ENCODE data around the gene OPN1MW3. TPM values are rescaled to one million over a fixed set of nuclear protein-coding genes. Genes with fewer than 3 reads are reported as not detected.
"Not testable (repeated sequence)": the region's sequence is repeated elsewhere in the genome, so short reads cannot be mapped to it uniquely, and the experiment has no call there.

OPN1MW3 gene
- total and polyA plus RNA-seq, 9 donors, result not detected

GRCh38 chrX:154239982-154240503 lies 17.3 kb upstream of the OPN1MW3 start:
- H3K4me1 ChIP-seq (ENCODE audit: control insufficient read depth, insufficient read depth, low read length); H3K9me3 ChIP-seq (replicated peaks; ENCODE audit: control insufficient read depth, low read depth, low read length); H3K36me3 ChIP-seq (ENCODE audit: control insufficient read depth, insufficient read depth, low read length); H3K4me3 ChIP-seq (ENCODE audit: low read length); H3K27me3 ChIP-seq (ENCODE audit: control insufficient read depth, insufficient read depth, low read length); H3K27ac ChIP-seq (ENCODE audit: low read length): not testable (repeated sequence)
- peak; percentile 0 for DNase-seq
- 79% methylated on average over 4 of the region's 8 CpGs for WGBS (ENCODE audit: insufficient coverage)

GRCh38 chrX:154247377-154248045 lies 9.9 kb upstream of the OPN1MW3 start:
- not testable (repeated sequence) for H3K27ac ChIP-seq (ENCODE audit: low read length); H3K4me3 ChIP-seq (ENCODE audit: low read length)
- no CpG with 5 or more reads among the region's 17 CpGs for WGBS (ENCODE audit: insufficient coverage)

GRCh38 chrX:154248076-154248475 lies 9.3 kb upstream of the OPN1MW3 start:
- not testable (repeated sequence) for H3K4me3 ChIP-seq (ENCODE audit: low read length); H3K36me3 ChIP-seq (ENCODE audit: control insufficient read depth, insufficient read depth, low read length); H3K4me1 ChIP-seq (ENCODE audit: control insufficient read depth, insufficient read depth, low read length); H3K9me3 ChIP-seq (replicated peaks; ENCODE audit: control insufficient read depth, low read depth, low read length); H3K27me3 ChIP-seq (ENCODE audit: control insufficient read depth, insufficient read depth, low read length); H3K27ac ChIP-seq (ENCODE audit: low read length); DNase-seq
- no CpG with 5 or more reads among the region's 10 CpGs for WGBS (ENCODE audit: insufficient coverage)

More at GRCh38 chrX:154247377-154248045, 9.9 kb upstream of the OPN1MW3 start:
- DNase-seq; H3K9me3 ChIP-seq (replicated peaks; ENCODE audit: control insufficient read depth, low read depth, low read length); H3K4me1 ChIP-seq (ENCODE audit: control insufficient read depth, insufficient read depth, low read length); H3K27me3 ChIP-seq (ENCODE audit: control insufficient read depth, insufficient read depth, low read length); H3K36me3 ChIP-seq (ENCODE audit: control insufficient read depth, insufficient read depth, low read length): not testable (repeated sequence)

- DNase-seq; H3K27me3 ChIP-seq (ENCODE audit: control insufficient read depth, insufficient read depth, low read length); H3K9me3 ChIP-seq (replicated peaks; ENCODE audit: control insufficient read depth, low read depth, low read length); H3K36me3 ChIP-seq (ENCODE audit: control insufficient read depth, insufficient read depth, low read length); H3K4me3 ChIP-seq (ENCODE audit: low read length); H3K27ac ChIP-seq (ENCODE audit: low read length); H3K4me1 ChIP-seq (ENCODE audit: control insufficient read depth, insufficient read depth, low read length): not testable (repeated sequence)
- WGBS (ENCODE audit: insufficient coverage), result no CpG with 5 or more reads among the region's 10 CpGs
Observed at GRCh38 chrX:154258711-154259110, 1.3 kb downstream of the OPN1MW3 start.

DNA sequence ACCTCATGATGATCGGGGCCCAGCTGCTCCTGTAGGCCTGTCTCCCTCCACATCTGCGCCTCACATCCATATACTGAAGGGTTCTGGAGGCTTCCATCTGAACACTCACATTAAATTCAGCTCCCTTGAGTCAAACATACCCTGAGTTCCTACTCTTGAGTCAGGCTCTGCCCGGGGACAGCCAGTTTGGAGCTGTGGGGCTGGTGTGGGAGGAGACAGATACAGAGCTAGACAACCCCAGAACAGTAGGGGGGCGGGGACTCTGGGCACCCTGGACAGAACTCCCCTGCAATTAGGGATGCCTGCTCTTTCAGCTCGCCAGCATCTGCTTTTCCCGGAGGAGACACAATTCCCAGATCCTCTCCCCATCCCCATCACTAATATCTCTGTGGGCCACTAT lies 5.7 kb downstream of the OPN1MW3 start:
- H3K9me3 ChIP-seq (replicated peaks; ENCODE audit: control insufficient read depth, low read depth, low read length); H3K36me3 ChIP-seq (ENCODE audit: control insufficient read depth, insufficient read depth, low read length); H3K27me3 ChIP-seq (ENCODE audit: control insufficient read depth, insufficient read depth, low read length); H3K4me3 ChIP-seq (ENCODE audit: low read length); H3K4me1 ChIP-seq (ENCODE audit: control insufficient read depth, insufficient read depth, low read length); DNase-seq; H3K27ac ChIP-seq (ENCODE audit: low read length): not testable (repeated sequence)
- no CpG with 5 or more reads among the region's 6 CpGs for WGBS (ENCODE audit: insufficient coverage)

GRCh38 chrX:154269245-154269644 lies 11.9 kb downstream of the OPN1MW3 start:
- not testable (repeated sequence) for H3K27me3 ChIP-seq (ENCODE audit: control insufficient read depth, insufficient read depth, low read length); H3K4me3 ChIP-seq (ENCODE audit: low read length); H3K4me1 ChIP-seq (ENCODE audit: control insufficient read depth, insufficient read depth, low read length); H3K36me3 ChIP-seq (ENCODE audit: control insufficient read depth, insufficient read depth, low read length); DNase-seq; H3K9me3 ChIP-seq (replicated peaks; ENCODE audit: control insufficient read depth, low read depth, low read length); H3K27ac ChIP-seq (ENCODE audit: low read length)
- WGBS (ENCODE audit: insufficient coverage), result no CpG with 5 or more reads among the region's 3 CpGs

DNA sequence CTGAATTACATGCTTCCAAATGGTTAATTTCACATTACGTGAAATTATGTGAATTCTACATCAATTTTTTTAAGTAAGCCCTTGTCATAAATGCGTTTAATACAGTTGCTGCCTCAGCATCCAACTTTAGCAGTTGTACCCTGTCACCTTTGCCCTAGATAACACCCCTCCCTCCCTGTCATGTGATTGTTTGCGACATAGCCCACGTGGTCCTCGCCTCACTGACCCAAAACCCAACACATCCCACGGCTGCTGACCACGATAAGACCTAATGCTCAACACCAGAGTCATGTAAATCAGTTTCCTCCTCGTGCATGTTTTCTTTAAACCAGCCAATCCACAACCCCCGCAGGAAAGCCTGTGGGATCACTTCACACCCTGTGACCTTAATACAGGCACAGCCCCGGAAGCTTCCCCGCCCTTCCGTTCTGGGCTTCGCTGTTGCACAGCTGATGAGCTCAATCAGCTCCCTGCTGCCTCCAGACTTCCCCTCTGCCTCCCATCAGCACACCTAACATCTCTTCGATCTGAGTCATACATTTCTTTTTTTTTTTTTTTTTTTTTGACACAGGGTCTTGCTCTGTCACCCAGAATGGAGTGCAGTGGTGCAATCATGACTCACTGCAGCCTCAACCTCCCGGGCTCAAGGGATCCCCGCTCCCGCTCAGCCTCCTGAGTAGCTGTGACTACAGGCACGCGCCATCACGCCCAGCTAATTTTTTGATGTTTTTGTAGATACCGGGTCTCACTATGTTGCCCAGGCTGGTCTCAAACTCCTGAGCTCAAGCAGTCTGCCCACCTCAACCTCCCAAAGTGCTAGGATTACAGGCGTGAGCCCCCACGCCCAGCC lies 27.3 kb downstream of the OPN1MW3 start:
- not testable (repeated sequence) for H3K9me3 ChIP-seq (replicated peaks; ENCODE audit: control insufficient read depth, low read depth, low read length); H3K4me1 ChIP-seq (ENCODE audit: control insufficient read depth, insufficient read depth, low read length); H3K27ac ChIP-seq (ENCODE audit: low read length); DNase-seq; H3K36me3 ChIP-seq (ENCODE audit: control insufficient read depth, insufficient read depth, low read length); H3K27me3 ChIP-seq (ENCODE audit: control insufficient read depth, insufficient read depth, low read length); H3K4me3 ChIP-seq (ENCODE audit: low read length)
- WGBS (ENCODE audit: insufficient coverage), result no CpG with 5 or more reads among the region's 23 CpGs

DNA sequence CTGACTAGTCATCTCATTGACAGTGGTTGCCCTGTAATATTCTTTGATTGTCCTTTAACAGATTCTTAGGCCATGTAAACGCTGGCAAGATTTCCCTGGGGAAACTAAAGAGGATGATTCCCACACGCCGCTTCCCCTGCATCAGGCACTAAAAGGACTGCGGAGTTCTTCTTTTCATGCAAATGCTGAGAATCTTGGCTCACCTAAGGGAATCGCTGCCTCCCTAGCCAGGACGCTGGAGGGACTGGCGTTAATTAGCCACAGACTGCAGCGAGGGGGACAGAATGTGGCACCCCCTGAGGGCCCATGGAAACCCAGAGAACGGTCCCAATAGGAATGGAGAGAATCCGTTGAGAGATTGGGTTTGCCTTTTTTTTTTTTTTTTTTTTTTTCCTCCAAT lies 29.0 kb downstream of the OPN1MW3 start:
- not testable (repeated sequence) for H3K27ac ChIP-seq (ENCODE audit: low read length); H3K27me3 ChIP-seq (ENCODE audit: control insufficient read depth, insufficient read depth, low read length); DNase-seq; H3K36me3 ChIP-seq (ENCODE audit: control insufficient read depth, insufficient read depth, low read length); H3K4me1 ChIP-seq (ENCODE audit: control insufficient read depth, insufficient read depth, low read length); H3K9me3 ChIP-seq (replicated peaks; ENCODE audit: control insufficient read depth, low read depth, low read length); H3K4me3 ChIP-seq (ENCODE audit: low read length)
- no CpG with 5 or more reads among the region's 10 CpGs for WGBS (ENCODE audit: insufficient coverage)

DNA sequence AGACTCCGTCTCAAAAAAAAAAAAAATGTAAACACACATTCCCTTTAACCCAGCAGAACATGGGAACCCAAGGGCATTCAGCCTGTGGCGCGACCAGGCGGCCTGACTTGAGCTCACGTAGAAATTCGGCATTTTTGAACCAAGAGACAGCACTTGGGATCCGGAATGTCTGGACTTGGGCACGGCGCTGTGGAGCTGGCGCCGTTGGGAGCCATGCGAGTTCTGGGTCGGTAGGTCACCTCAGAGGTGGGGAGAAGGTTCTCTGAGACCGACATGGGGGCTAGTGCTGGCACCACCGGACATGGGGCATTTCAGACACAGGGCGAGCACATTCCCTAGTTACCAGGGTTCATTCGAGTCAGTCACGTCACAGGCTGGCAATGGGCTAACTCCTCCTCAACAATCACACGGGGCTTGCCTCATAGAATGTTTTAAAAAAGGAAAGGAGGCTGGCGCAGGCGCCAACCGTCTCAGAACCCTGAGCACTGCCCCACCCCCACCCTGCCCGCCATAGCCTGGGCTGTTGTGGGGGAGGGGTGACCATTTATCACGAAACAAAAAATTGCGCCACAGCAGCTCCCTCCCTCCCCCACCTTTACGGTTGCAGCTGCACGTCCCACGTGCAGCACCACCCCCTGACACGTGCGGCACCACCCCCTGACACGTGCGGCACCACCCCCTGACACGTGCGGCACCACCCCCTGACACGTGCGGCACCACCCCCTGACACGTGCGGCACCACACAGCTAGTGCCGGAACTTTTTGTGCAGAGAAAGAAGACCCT lies 37.6 kb downstream of the OPN1MW3 start, which contains the start of gene TEX28:
Gene TEX28, minus strand, starts transcription at position 334 of the 784 bp plus-strand sequence. CDS start 3,007 bp downstream, outside the sequence.
- H3K4me3 ChIP-seq (ENCODE audit: low read length), result no peak within 1 kb of the TSS
- DNase-seq, result no peak
- no peaks in the 10 kb centered on the region for H3K36me3 ChIP-seq (ENCODE audit: control insufficient read depth, insufficient read depth, low read length)
- 91% methylated on average over 23 of the region's 39 CpGs for WGBS (ENCODE audit: insufficient coverage)
- no peaks in the 10 kb centered on the region for H3K9me3 ChIP-seq (replicated peaks; ENCODE audit: control insufficient read depth, low read depth, low read length)
- no peak within 1 kb of the TSS for H3K27ac ChIP-seq (ENCODE audit: low read length)
- H3K4me1 ChIP-seq (ENCODE audit: control insufficient read depth, insufficient read depth, low read length), result no peaks in the 10 kb centered on the region
- no peaks in the 10 kb centered on the region for H3K27me3 ChIP-seq (ENCODE audit: control insufficient read depth, insufficient read depth, low read length)
